NCI-H2029 treated with DMSO at 0.1 percent for 48 hours (cell line): Measurements from ENCODE around the gene BPGM.

Experiments
- DNase-seq: peaks from one replicate; lab custom pipeline; 2025; lab: John Stamatoyannopoulos, UW

The BPGM gene

GRCh38 chr7:134697205-134697886, 50.7 kb downstream of the BPGM start:
- DNase-seq: no peak

GRCh38 chr7:134698481-134698880, 51.8 kb downstream of the BPGM start:
- DNase-seq: no peak

GRCh38 chr7:134699021-134699818, 52.6 kb downstream of the BPGM start:
- no peak for DNase-seq

- no peak for DNase-seq
These were observed 53.2 kb downstream of the BPGM start for GRCh38 chr7:134699899-134700298.

- DNase-seq: no peak
These were observed 54.6 kb downstream of the BPGM start for GRCh38 chr7:134701272-134701671.

- DNase-seq: no peak
These were observed 56.0 kb downstream of the BPGM start for GRCh38 chr7:134702366-134703240.

GRCh38 chr7:134703241-134703594, 56.6 kb downstream of the BPGM start:
- DNase-seq: no peak

GRCh38 chr7:134703782-134704181, 57.1 kb downstream of the BPGM start:
- no peak for DNase-seq

- no peak for DNase-seq
These were observed 58.2 kb downstream of the BPGM start for GRCh38 chr7:134704827-134705226.

GRCh38 chr7:134705716-134706115, 59.1 kb downstream of the BPGM start:
- DNase-seq: no peak

- no peak for DNase-seq
These were observed 59.8 kb downstream of the BPGM start for GRCh38 chr7:134706468-134706867.

GRCh38 chr7:134707663-134708378, 61.2 kb downstream of the BPGM start:
- no peak for DNase-seq

- no peak for DNase-seq
These were observed 62.0 kb downstream of the BPGM start for GRCh38 chr7:134708692-134709091.

GRCh38 chr7:134709197-134709596, 62.5 kb downstream of the BPGM start:
- no peak for DNase-seq

GRCh38 chr7:134710511-134710853, 63.8 kb downstream of the BPGM start:
- DNase-seq: no peak

GRCh38 chr7:134710854-134711624, 64.4 kb downstream of the BPGM start:
- no peak for DNase-seq

- no peak for DNase-seq
These were observed 65.5 kb downstream of the BPGM start for GRCh38 chr7:134712196-134712595.

- DNase-seq: no peak
These were observed 68.0 kb downstream of the BPGM start for GRCh38 chr7:134714470-134715205.

GRCh38 chr7:134718211-134718875, 71.7 kb downstream of the BPGM start:
- no peak for DNase-seq
